Bronchial epithelial cell (primary cell): ENCODE data around the gene FBXL7. TPM values are rescaled to one million over a fixed set of nuclear protein-coding genes. Genes with fewer than 3 reads are reported as not detected.

Source experiments
- DNase-seq: peaks from one replicate; pipeline ENCODE4 v3.0.0-alpha.2; 2010; ENCODE audit warnings: low read depth
- FAIRE-seq: peaks from 2 replicates; lab custom pipeline; 2011; peaks lifted over from hg19 to GRCh38; lab: Jason Lieb, UNC
- H3K27me3 ChIP-seq: 2 replicates; pipeline ENCODE4 v1.5.1; 2011; ENCODE audit warnings: low read length; ENCODE audit not compliant: control insufficient read depth, insufficient read depth
- H3K36me3 ChIP-seq: 2 replicates; pipeline ENCODE4 v1.5.1; 2011; ENCODE audit warnings: low read length; ENCODE audit not compliant: control insufficient read depth, insufficient read depth
- H3K4me3 ChIP-seq: 2 replicates; pipeline ENCODE4 v1.5.1; 2011; ENCODE audit warnings: mild to moderate bottlenecking, low read depth, low read length, control low read depth
- CTCF ChIP-seq: IDR thresholded peaks from 2 replicates; pipeline ENCODE4 v1.5.1; 2011; ENCODE audit warnings: mild to moderate bottlenecking, moderate library complexity, low read length, control low read depth, inconsistent platforms; ENCODE audit not compliant: insufficient read depth, severe bottlenecking
- total RNA-seq: library from RNA; depleted of rRNA; stranded (reverse); fragments of >200 nt; gene quantifications from 2 replicates; pipeline ENCODE4 v1.2.1, GENCODE V29; 2014

The FBXL7 gene
- total RNA-seq, 1 donor from 2014 or later = 0.26 TPM

DNA sequence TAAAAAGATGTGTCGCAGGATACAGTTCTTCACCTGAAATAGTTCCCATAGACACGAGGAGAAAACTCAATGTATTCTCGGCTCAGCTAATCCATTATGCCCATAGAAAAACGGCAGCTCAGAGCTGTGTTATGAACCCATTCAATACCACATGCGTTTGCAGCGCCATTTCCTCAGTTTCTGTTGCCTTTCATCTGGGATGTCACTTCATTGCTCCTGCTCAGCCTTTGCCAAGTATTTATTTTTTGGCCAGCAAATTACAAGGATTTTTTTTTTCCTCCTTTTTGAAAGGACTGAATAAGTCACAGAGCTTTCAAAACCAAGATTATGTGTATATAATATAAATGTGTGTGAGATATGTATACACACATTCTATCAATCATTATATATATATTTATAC, 398.7 kb downstream of the FBXL7 start:
- FAIRE-seq (no peak), DNase-seq (no peak)
- no peaks in the 10 kb centered on the region for H3K36me3 ChIP-seq
- H3K4me3 ChIP-seq = no peak overlapping the region
- H3K27me3 ChIP-seq = no peaks in the 10 kb centered on the region
- TF ChIP-seq CTCF = no peak

DNA sequence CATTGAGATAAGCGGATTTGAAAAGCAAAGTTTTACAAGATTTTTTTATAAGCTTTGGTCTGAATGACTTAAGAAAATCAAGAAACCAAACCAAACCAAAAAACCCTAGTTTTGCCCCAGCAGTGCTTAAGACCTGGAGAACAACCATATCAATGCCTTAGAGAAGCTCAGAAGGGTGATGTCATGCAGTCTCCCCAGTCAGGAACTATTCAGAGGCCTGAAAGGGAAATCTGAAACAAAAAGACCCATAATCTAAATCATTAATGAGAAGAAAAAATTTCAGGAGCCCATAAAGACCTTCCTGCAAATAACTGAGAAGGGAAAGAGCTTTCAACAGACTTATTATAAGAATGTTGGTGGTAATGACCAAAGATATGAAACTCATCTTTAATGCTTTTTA, 399.5 kb downstream of the FBXL7 start:
- Histone ChIP-seq H3K27me3 (no peaks in the 10 kb centered on the region), H3K36me3 (no peaks in the 10 kb centered on the region), H3K4me3 (no peak overlapping the region)
- TF ChIP-seq CTCF = no peak
- FAIRE-seq = no peak
- DNase-seq = no peak

DNA sequence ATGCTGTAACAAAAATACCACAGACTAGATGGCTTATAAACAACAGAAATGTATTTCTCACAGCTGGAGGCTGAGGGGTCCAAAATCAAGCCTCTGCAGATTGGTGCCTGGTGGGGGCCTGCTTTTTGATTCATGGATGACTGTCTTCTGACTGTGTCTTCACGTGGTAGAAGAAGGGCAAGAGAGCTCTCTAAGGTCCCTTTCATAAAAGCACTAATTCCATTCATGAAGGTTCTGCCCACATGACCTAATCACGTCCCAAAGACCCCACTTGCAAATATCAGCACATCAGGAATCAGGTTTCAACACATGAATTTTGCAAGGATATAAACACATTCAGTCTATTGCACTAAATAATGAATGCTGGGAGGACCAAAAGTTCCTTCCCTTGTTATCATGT, 401.2 kb downstream of the FBXL7 start:
- DNase-seq = no peak
- H3K27me3 ChIP-seq = no peaks in the 10 kb centered on the region
- TF ChIP-seq CTCF = no peak
- no peak for FAIRE-seq
- H3K36me3 ChIP-seq = no peaks in the 10 kb centered on the region
- no peak overlapping the region for H3K4me3 ChIP-seq

DNA sequence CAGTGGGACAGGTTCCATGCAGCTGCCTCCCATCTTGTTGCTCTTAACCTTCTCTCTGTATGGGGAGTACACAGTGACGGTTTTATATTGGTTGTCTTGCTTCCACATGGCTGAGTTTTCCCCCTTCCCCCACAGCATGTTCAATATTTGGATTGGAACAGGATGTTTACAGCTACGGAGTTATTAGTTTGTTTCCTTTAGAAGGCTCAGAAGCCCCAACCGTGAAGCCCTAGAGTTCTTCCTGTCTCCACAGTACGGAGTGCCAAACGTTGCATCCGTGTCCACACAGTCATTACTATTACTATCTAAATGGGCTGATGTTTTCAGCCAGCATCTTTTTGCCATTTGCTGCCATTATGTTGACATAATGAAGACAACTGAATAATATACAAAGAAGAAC, 402.1 kb downstream of the FBXL7 start:
- FAIRE-seq (no peak), DNase-seq (no peak)
- no peaks in the 10 kb centered on the region for H3K27me3 ChIP-seq
- H3K4me3 ChIP-seq = no peak overlapping the region
- no peak for TF ChIP-seq CTCF
- H3K36me3 ChIP-seq = no peaks in the 10 kb centered on the region

GRCh38 chr5:15904899-15905830, 405.2 kb downstream of the FBXL7 start:
- FAIRE-seq (no peak), DNase-seq (no peak)
- TF ChIP-seq CTCF = no peak
- H3K27me3 ChIP-seq = no peaks in the 10 kb centered on the region
- H3K4me3 ChIP-seq = no peak overlapping the region
- no peaks in the 10 kb centered on the region for H3K36me3 ChIP-seq
